ENCODE data around the gene USP31. TPM values are rescaled to one million over a fixed set of nuclear protein-coding genes. Genes with fewer than 3 reads are reported as not detected.

USP31 gene
- total RNA-seq, 2 experiments from 2014 or later, result 1.6 to 1.7 TPM

DNA sequence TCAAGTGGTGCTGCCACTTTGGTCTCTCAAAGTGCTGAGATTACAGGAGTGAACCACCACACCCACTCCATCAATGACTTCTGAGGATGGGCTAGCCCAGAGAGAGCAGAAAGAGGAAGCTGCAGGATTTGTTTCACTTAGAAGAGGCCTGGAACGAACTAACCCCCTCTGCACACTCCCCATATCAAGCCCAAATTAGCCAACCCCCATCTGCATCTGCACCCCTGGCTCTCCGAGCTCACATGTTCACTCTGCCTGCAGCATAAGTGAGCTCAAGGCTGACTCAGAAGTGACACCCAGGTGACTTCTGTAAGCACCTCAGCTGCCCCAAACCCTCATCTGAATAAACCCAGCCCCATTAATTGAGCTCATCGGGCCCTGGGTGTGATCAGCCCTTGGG lies 38.1 kb upstream of the USP31 start:
- H3K4me1 ChIP-seq (ENCODE audit: insufficient read depth, low read length), result peaks cover 7% of the 10 kb centered on the region
- ChIA-PET CTCF (no interaction called here), POLR2A (no interaction called here)
- H3K4me1 Mint-ChIP-seq (ENCODE audit: low read depth), result no peaks in the 10 kb centered on the region
- H3K27me3 ChIP-seq (ENCODE audit: control insufficient read depth in 1 of 2, insufficient read depth in 2 of 2, low read length in 2 of 2), result peaks cover 29 to 50% of the 10 kb centered on the region in 2 experiments
- intact Hi-C loops (cut with DNase I, micrococcal nuclease), result no loop called here
- H3K27ac ChIP-seq (ENCODE audit: low read depth in 1 of 2, low read length in 2 of 2), result no peak overlapping the region
- DNase-seq, result no peak
- H3K4me3 ChIP-seq (ENCODE audit: low read length), result no peak overlapping the region
- H3K9me3 ChIP-seq (ENCODE audit: control insufficient read depth in 1 of 2, insufficient read depth in 1 of 2, low read length in 2 of 2), result peaks cover 0 to 9% of the 10 kb centered on the region in 2 experiments
- H3K9me3 Mint-ChIP-seq, result no peaks in the 10 kb centered on the region
- peaks cover 74% of the 10 kb centered on the region for H3K27me3 Mint-ChIP-seq
- H3K27ac Mint-ChIP-seq, result no peak overlapping the region
- TF ChIP-seq, protein P1, sequence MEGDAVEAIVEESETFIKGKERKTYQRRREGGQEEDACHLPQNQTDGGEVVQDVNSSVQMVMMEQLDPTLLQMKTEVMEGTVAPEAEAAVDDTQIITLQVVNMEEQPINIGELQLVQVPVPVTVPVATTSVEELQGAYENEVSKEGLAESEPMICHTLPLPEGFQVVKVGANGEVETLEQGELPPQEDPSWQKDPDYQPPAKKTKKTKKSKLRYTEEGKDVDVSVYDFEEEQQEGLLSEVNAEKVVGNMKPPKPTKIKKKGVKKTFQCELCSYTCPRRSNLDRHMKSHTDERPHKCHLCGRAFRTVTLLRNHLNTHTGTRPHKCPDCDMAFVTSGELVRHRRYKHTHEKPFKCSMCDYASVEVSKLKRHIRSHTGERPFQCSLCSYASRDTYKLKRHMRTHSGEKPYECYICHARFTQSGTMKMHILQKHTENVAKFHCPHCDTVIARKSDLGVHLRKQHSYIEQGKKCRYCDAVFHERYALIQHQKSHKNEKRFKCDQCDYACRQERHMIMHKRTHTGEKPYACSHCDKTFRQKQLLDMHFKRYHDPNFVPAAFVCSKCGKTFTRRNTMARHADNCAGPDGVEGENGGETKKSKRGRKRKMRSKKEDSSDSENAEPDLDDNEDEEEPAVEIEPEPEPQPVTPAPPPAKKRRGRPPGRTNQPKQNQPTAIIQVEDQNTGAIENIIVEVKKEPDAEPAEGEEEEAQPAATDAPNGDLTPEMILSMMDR (IDR thresholded peaks at IDR 0.05), result no peak
- ATAC-seq (ENCODE audit: poor library complexity), result no peak
- H3K4me3 Mint-ChIP-seq, result no peak overlapping the region
- no peaks in the 10 kb centered on the region for H3K36me3 Mint-ChIP-seq (ENCODE audit: low read depth)
- no peaks in the 10 kb centered on the region for H3K36me3 ChIP-seq (ENCODE audit: insufficient read depth, low read length)

DNA sequence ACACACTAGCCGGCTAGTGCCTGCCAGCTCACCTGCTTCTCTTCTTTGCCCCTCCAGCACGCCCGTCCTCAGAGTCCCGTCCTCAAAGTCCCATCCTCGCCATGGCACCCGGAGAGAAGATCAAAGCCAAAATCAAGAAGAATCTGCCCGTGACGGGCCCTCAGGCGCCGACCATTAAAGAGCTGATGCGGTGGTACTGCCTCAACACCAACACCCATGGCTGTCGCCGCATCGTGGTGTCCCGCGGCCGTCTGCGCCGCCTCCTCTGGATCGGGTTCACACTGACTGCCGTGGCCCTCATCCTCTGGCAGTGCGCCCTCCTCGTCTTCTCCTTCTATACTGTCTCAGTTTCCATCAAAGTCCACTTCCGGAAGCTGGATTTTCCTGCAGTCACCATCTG lies 36.9 kb upstream of the USP31 start:
- H3K27me3 ChIP-seq (ENCODE audit: control insufficient read depth in 1 of 2, insufficient read depth in 2 of 2, low read length in 2 of 2), result peaks cover 35 to 59% of the 10 kb centered on the region in 2 experiments
- peaks cover 11% of the 10 kb centered on the region for H3K4me1 ChIP-seq (ENCODE audit: insufficient read depth, low read length)
- no peaks in the 10 kb centered on the region for H3K36me3 ChIP-seq (ENCODE audit: insufficient read depth, low read length)
- Mint-ChIP-seq H3K4me1 (ENCODE audit: low read depth) (peaks cover 5% of the 10 kb centered on the region), H3K9me3 (no peaks in the 10 kb centered on the region), H3K4me3 (no peak overlapping the region), H3K36me3 (ENCODE audit: low read depth) (no peaks in the 10 kb centered on the region), H3K27me3 (peaks cover 74% of the 10 kb centered on the region), H3K27ac (no peak overlapping the region)
- DNase-seq, result no peak
- H3K4me3 ChIP-seq (ENCODE audit: low read length), result no peak overlapping the region
- TF ChIP-seq, protein P1 (IDR thresholded peaks at IDR 0.05), result no peak
- ChIA-PET CTCF (no interaction called here), POLR2A (no interaction called here)
- ATAC-seq (ENCODE audit: poor library complexity), result no peak
- no peak overlapping the region for H3K27ac ChIP-seq (ENCODE audit: low read depth in 1 of 2, low read length in 2 of 2)
- intact Hi-C loops (cut with DNase I, micrococcal nuclease), result no loop called here
- peaks cover 0 to 9% of the 10 kb centered on the region in 2 experiments for H3K9me3 ChIP-seq (ENCODE audit: control insufficient read depth in 1 of 2, insufficient read depth in 1 of 2, low read length in 2 of 2)

DNA sequence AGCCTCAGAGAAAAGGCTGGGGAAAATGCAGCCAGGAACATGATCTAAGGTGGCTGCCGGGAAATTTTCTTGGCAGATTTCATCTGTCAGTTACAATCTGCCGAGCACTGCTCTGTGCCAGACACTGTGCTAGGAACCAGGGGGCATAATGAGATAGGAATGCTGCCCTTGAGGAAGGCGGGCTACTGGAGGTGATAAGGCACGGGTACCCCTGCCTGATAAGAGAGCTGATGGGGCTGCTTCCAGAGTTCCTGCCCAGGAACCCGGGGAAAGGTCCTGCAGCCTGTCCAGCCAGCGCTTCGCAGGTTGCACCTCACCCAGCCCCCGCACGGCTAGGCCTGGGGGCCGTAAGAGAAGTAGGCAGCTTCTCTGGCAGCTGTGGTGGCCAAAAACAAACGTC lies 36.4 kb upstream of the USP31 start:
- Histone ChIP-seq H3K36me3 (ENCODE audit: insufficient read depth, low read length) (no peaks in the 10 kb centered on the region), H3K4me3 (ENCODE audit: low read length) (no peak overlapping the region), H3K27me3 (ENCODE audit: control insufficient read depth in 1 of 2, insufficient read depth in 2 of 2, low read length in 2 of 2) (peaks cover 39 to 64% of the 10 kb centered on the region in 2 experiments), H3K9me3 (ENCODE audit: control insufficient read depth in 1 of 2, insufficient read depth in 1 of 2, low read length in 2 of 2) (peaks cover 0 to 9% of the 10 kb centered on the region in 2 experiments), H3K4me1 (ENCODE audit: insufficient read depth, low read length) (peaks cover 11% of the 10 kb centered on the region), H3K27ac (ENCODE audit: low read depth in 1 of 2, low read length in 2 of 2) (no peak overlapping the region)
- intact Hi-C loops (cut with DNase I, micrococcal nuclease), result no loop called here
- no peak overlapping the region for H3K4me3 Mint-ChIP-seq
- ATAC-seq (ENCODE audit: poor library complexity) (no peak), DNase-seq (no peak)
- H3K27me3 Mint-ChIP-seq, result peaks cover 75% of the 10 kb centered on the region
- no peaks in the 10 kb centered on the region for H3K9me3 Mint-ChIP-seq
- peaks cover 5% of the 10 kb centered on the region for H3K4me1 Mint-ChIP-seq (ENCODE audit: low read depth)
- TF ChIP-seq, protein P1 (IDR thresholded peaks at IDR 0.05), result no peak
- no peak overlapping the region for H3K27ac Mint-ChIP-seq
- ChIA-PET POLR2A (no interaction called here), CTCF (no interaction called here)
- no peaks in the 10 kb centered on the region for H3K36me3 Mint-ChIP-seq (ENCODE audit: low read depth)

All from CD4-positive, alpha-beta T cell (primary cell).